NCI-H69 (cell line): Measurements from ENCODE around the gene DDX39B.
"Not testable (repeated sequence)": the region's sequence is repeated elsewhere in the genome, so short reads cannot be mapped to it uniquely, and the experiment has no call there.

Experiments used
- DNase-seq: peaks from one replicate; lab custom pipeline; 2025; lab: John Stamatoyannopoulos, UW

Gene DDX39B

GRCh38 chr6:31541658-31542521, at the start of gene DDX39B:
DDX39B (minus strand) TSS chr6:31542003; CDS start chr6:31540532, 1,471 bp downstream.
- DNase-seq: peak; percentile 99

GRCh38 chr6:31590691-31591090, 48.9 kb upstream of the DDX39B start:
- DNase-seq: not testable (repeated sequence)

- peak; percentile 58 for DNase-seq
These were observed 47.3 kb upstream of the DDX39B start for GRCh38 chr6:31588871-31589650.

GRCh38 chr6:31587791-31588777, 46.3 kb upstream of the DDX39B start:
- no peak for DNase-seq

GRCh38 chr6:31586599-31587281, 44.9 kb upstream of the DDX39B start:
- no peak for DNase-seq

GRCh38 chr6:31586008-31586407, 44.2 kb upstream of the DDX39B start, which contains the start of gene LST1:
LST1 (plus strand) TSS chr6:31586277; CDS start chr6:31587300, 1,023 bp downstream.
- no peak for DNase-seq

- peak; percentile 34 for DNase-seq
These were observed 43.7 kb upstream of the DDX39B start for GRCh38 chr6:31585491-31585890.

GRCh38 chr6:31582230-31582643, 40.4 kb upstream of the DDX39B start, which contains the start of gene LTB:
LTB (minus strand) TSS chr6:31582424; CDS start chr6:31582417, 7 bp downstream.
- no peak for DNase-seq

GRCh38 chr6:31581434-31582229, 39.8 kb upstream of the DDX39B start:
- peak; percentile 45 for DNase-seq

- peak; percentile 87 for DNase-seq
These were observed 39.1 kb upstream of the DDX39B start for GRCh38 chr6:31580807-31581433.

GRCh38 chr6:31580438-31580740, 38.6 kb upstream of the DDX39B start:
- no peak for DNase-seq

GRCh38 chr6:31579546-31580437, 38.0 kb upstream of the DDX39B start:
- peak; percentile 17 for DNase-seq

GRCh38 chr6:31579119-31579505, 37.3 kb upstream of the DDX39B start:
- no peak for DNase-seq

- DNase-seq: peak; percentile 75
These were observed 36.6 kb upstream of the DDX39B start for GRCh38 chr6:31578184-31579118.

GRCh38 chr6:31577579-31577966, 35.8 kb upstream of the DDX39B start:
- no peak for DNase-seq

GRCh38 chr6:31576897-31577578, 35.2 kb upstream of the DDX39B start:
- DNase-seq: no peak
